Naive thymus-derived CD8-positive, alpha-beta T cell (primary cell): ENCODE data around the gene ARHGAP35. TPM values are rescaled to one million over a fixed set of nuclear protein-coding genes. Genes with fewer than 3 reads are reported as not detected.
"Not testable (repeated sequence)": the region's sequence is repeated elsewhere in the genome, so short reads cannot be mapped to it uniquely, and the experiment has no call there.

ENCODE experiments used
- ATAC-seq, 2 donors: fragments of 150-1000 bp; cut with Tn5 transposase in 1 of 2; sonication (Bioruptor Pico), chemical (Tn5 transposase) in 1 of 2; 1 replicate in 1 of 2; 2 replicates in 1 of 2; pipeline ENCODE4 v1.10.0; 2021; ENCODE audit warnings: mild to moderate bottlenecking in 2 of 2, moderate library complexity in 2 of 2
- POLR2A ChIA-PET: fragments of 350-600 bp; sonication (Branson Sonifier 250); formaldehyde crosslinking; loops from one replicate; lab custom pipeline; 2021; ENCODE audit warnings: antibody characterized with exemption; lab: Charles Lee
- DNase-seq, 10 donors: peaks; one replicate each; pipeline versions ENCODE4 v3.0.0 to v3.0.0-alpha.2; 2020 to 2022
- H3K27ac Mint-ChIP-seq, 10 donors: one replicate each; pipeline ENCODE4 v1.8.0; 2020 to 2022; ENCODE audit warnings: mild to moderate bottlenecking in 10 of 10, mixed read lengths in 10 of 10, moderate library complexity in 4 of 10, inconsistent platforms in 1 of 10
- H3K27me3 Mint-ChIP-seq, 5 donors: one replicate each; pipeline ENCODE4 v1.8.0; 2021 to 2022; ENCODE audit warnings: mixed read lengths in 5 of 5
- H3K36me3 Mint-ChIP-seq, 3 donors: one replicate each; pipeline ENCODE4 v1.8.0; 2020 to 2022; ENCODE audit warnings: mixed read lengths in 3 of 3, mild to moderate bottlenecking in 2 of 3, inconsistent platforms in 1 of 3
- H3K4me1 Mint-ChIP-seq, 4 donors: one replicate each; pipeline ENCODE4 v1.8.0; 2021 to 2022; ENCODE audit warnings: mixed read lengths in 4 of 4
- H3K4me3 Mint-ChIP-seq, 10 donors: one replicate each; pipeline ENCODE4 v1.8.0; 2020 to 2022; ENCODE audit warnings: mild to moderate bottlenecking in 10 of 10, mixed read lengths in 10 of 10, moderate library complexity in 6 of 10, inconsistent platforms in 1 of 10
- H3K9me3 Mint-ChIP-seq, 9 donors: one replicate each; pipeline ENCODE4 v1.8.0; 2020 to 2022; ENCODE audit warnings: mixed read lengths in 9 of 9, mild to moderate bottlenecking in 3 of 9, inconsistent platforms in 1 of 9, moderate library complexity in 1 of 9
- polyA plus RNA-seq, 3 donors: library from polyadenylated mRNA; unstranded; fragments of 300-500 nt; fragmentation: Illumina TruSeq; gene quantifications; one replicate each; pipeline ENCODE4 v1.2.3, GENCODE V29; 2021
- total RNA-seq, 8 experiments: library from RNA in 2 of 8; stranded (reverse) in 2 of 8; gene quantifications; one replicate each; pipeline ENCODE4 v1.2.3 and lab custom pipeline; 2021 to 2026

Gene ARHGAP35
- total and polyA plus RNA-seq, 5 experiments from 2014 or later = 2.0 to 27.3 (median 3.3) TPM

GRCh38 chr19:46880431-46880830, 19.6 kb downstream of the ARHGAP35 start:
- H3K36me3 Mint-ChIP-seq = peaks cover 0 to 4% (median 2%) of the 10 kb centered on the region in 3 donors
- DNase-seq (no peak), ATAC-seq (no peak)
- no peaks in the 10 kb centered on the region for H3K27me3 Mint-ChIP-seq
- H3K9me3 Mint-ChIP-seq = no peaks in the 10 kb centered on the region
- no peak overlapping the region for H3K4me3 Mint-ChIP-seq
- no peak overlapping the region for H3K27ac Mint-ChIP-seq
- POLR2A ChIA-PET = interaction anchor here (0.6 kb wide), 1 partner anchor 14 kb away, joined by 4 read pairs; no protein-coding TSS in a partner anchor
- H3K4me1 Mint-ChIP-seq = peaks cover 6 to 14% (median 8%) of the 10 kb centered on the region in 4 donors

- peak overlapping the region in 2 of 10 donors; percentile 3 to 48 for H3K27ac Mint-ChIP-seq
- no peak overlapping the region for H3K4me3 Mint-ChIP-seq
- H3K4me1 Mint-ChIP-seq = peaks cover 6 to 14% (median 7%) of the 10 kb centered on the region in 4 donors
- no peak for ATAC-seq
- POLR2A ChIA-PET = no interaction called here
- no peaks in the 10 kb centered on the region for H3K9me3 Mint-ChIP-seq
- peaks cover 0 to 4% (median 2%) of the 10 kb centered on the region in 3 donors for H3K36me3 Mint-ChIP-seq
- H3K27me3 Mint-ChIP-seq = no peaks in the 10 kb centered on the region
- DNase-seq = no peak
Measured at GRCh38 chr19:46881092-46881491, 20.3 kb downstream of the ARHGAP35 start.

- no peaks in the 10 kb centered on the region for H3K27me3 Mint-ChIP-seq
- DNase-seq (no peak), ATAC-seq (no peak)
- POLR2A ChIA-PET = no interaction called here
- H3K36me3 Mint-ChIP-seq = peaks cover 0 to 4% (median 2%) of the 10 kb centered on the region in 3 donors
- no peak overlapping the region for H3K4me3 Mint-ChIP-seq
- H3K9me3 Mint-ChIP-seq = no peaks in the 10 kb centered on the region
- peaks cover 10 to 21% (median 15%) of the 10 kb centered on the region in 4 donors for H3K4me1 Mint-ChIP-seq
- no peak overlapping the region for H3K27ac Mint-ChIP-seq
Measured at GRCh38 chr19:46882034-46882433, 21.2 kb downstream of the ARHGAP35 start.

DNA sequence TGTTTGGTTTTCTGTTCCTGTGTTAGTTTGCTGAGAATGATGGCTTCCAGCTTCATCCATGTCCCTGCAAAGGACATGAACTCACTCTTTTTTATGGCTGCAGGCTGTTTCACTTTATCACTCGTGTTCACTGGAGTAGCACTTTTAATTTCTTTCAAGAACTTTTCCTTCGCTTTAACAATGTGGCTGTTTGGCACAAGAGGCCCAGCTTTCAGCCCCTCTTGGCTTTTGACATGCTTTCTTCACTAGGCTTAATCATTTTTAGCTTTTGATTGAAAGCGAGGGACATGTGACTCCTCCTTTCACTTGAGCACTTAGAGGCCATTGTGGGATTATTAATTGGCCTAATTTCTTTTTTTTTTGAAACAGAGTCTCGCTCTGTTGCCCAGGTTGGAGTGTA, 22.0 kb downstream of the ARHGAP35 start:
- Mint-ChIP-seq H3K27ac (peak overlapping the region in 2 of 10 donors; percentile 24 to 79), H3K4me1 (peaks cover 13 to 24% (median 20%) of the 10 kb centered on the region in 4 donors)
- H3K4me3 Mint-ChIP-seq, H3K9me3 Mint-ChIP-seq, ATAC-seq, DNase-seq, H3K36me3 Mint-ChIP-seq, H3K27me3 Mint-ChIP-seq, POLR2A ChIA-PET: not testable (repeated sequence)

DNA sequence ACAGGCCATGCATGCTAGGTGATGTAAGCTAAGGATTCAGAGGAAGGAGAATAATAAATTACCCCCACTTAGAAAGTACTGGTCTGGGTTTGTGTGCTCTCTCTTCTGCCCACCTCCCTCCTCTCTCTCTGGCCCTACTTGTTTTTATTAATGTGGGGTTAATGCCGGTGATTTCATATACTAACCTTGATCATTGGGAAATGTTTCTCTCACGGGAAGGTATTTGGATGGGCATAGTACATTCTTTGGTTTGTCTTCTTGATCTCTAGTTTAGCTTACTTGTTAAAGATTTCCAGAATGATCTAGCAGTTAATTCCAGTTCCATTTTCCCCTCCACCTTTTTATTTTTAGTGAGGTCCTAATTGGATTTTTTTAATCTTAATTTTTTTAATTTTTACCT, 24.6 kb downstream of the ARHGAP35 start:
- POLR2A ChIA-PET = interaction anchor here (0.7 kb wide), 1 partner anchor 19 kb away, joined by 3 read pairs; no protein-coding TSS in a partner anchor
- H3K9me3 Mint-ChIP-seq = no peaks in the 10 kb centered on the region
- peak overlapping the region in 2 of 10 donors; percentile 21 to 58 for H3K27ac Mint-ChIP-seq
- peaks cover 19 to 29% (median 27%) of the 10 kb centered on the region in 4 donors for H3K4me1 Mint-ChIP-seq
- H3K27me3 Mint-ChIP-seq = no peaks in the 10 kb centered on the region
- peaks cover 0 to 2% (median 0%) of the 10 kb centered on the region in 3 donors for H3K36me3 Mint-ChIP-seq
- ATAC-seq (no peak), DNase-seq (no peak)
- no peak overlapping the region for H3K4me3 Mint-ChIP-seq

GRCh38 chr19:46886546-46887239, 25.9 kb downstream of the ARHGAP35 start:
- Mint-ChIP-seq H3K27ac (peak overlapping the region in 1 of 10 donors; percentile 2), H3K4me1 (peaks cover 24 to 37% (median 34%) of the 10 kb centered on the region in 4 donors), H3K36me3 (peaks cover 0 to 2% (median 0%) of the 10 kb centered on the region in 3 donors), H3K9me3 (no peaks in the 10 kb centered on the region), H3K27me3 (no peaks in the 10 kb centered on the region), H3K4me3 (no peak overlapping the region)
- POLR2A ChIA-PET = no interaction called here
- no peak for ATAC-seq
- DNase-seq = no peak

DNA sequence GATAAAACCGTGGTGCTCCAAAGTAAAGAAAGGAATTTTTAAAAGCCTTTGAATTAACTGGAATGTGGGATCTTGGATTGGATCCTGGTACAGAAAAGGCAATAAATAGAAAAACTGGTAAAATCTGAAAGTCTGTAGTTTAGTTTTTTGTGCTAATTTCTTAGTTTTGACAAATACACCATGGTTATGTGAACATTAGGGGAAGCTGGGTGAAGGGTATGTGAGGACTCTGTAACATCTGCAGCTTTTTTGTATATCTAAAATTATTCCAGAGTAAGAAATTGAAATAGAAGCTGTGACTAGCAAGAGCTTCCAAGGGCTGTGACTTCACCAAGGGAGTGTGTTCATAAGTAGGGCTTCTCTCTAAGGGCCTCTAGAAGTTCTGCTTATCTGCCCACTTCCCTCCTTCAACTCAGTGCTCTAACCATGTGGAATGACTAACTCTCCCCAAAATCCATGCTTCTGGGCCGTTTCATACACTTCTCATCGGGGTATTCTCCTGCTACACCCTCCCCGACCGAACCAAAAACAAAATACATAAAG, 26.5 kb downstream of the ARHGAP35 start:
- no peaks in the 10 kb centered on the region for H3K27me3 Mint-ChIP-seq
- POLR2A ChIA-PET = interaction anchor here (0.7 kb wide), 1 partner anchor 70 kb away, joined by 6 read pairs; no protein-coding TSS in a partner anchor

GRCh38 chr19:46890423-46891170, 29.8 kb downstream of the ARHGAP35 start:
- Mint-ChIP-seq H3K9me3 (no peaks in the 10 kb centered on the region), H3K27me3 (no peaks in the 10 kb centered on the region), H3K4me3 (no peak overlapping the region), H3K4me1 (peaks cover 21 to 51% (median 47%) of the 10 kb centered on the region in 4 donors), H3K36me3 (peaks cover 0 to 2% (median 0%) of the 10 kb centered on the region in 3 donors), H3K27ac (peak overlapping the region in 1 of 10 donors; percentile 10)
- no peak for ATAC-seq
- DNase-seq = no peak
- POLR2A ChIA-PET = no interaction called here

More for the DNA sequence above, 26.5 kb downstream of the ARHGAP35 start:
- no peak overlapping the region for H3K4me3 Mint-ChIP-seq
- no peak for DNase-seq
- H3K4me1 Mint-ChIP-seq = peaks cover 22 to 37% (median 34%) of the 10 kb centered on the region in 4 donors
- no peaks in the 10 kb centered on the region for H3K9me3 Mint-ChIP-seq
- H3K36me3 Mint-ChIP-seq = peaks cover 0 to 2% (median 0%) of the 10 kb centered on the region in 3 donors
- no peak for ATAC-seq
- H3K27ac Mint-ChIP-seq = no peak overlapping the region

GRCh38 chr19:46892252-46893179, 31.7 kb downstream of the ARHGAP35 start:
- Mint-ChIP-seq H3K27ac (peak overlapping the region in 2 of 10 donors; percentile 9 to 11), H3K36me3 (peaks cover 0 to 2% (median 0%) of the 10 kb centered on the region in 3 donors), H3K9me3 (no peaks in the 10 kb centered on the region), H3K4me1 (peaks cover 16 to 56% (median 46%) of the 10 kb centered on the region in 4 donors), H3K4me3 (peak overlapping the region in 1 of 10 donors; percentile 8), H3K27me3 (no peaks in the 10 kb centered on the region)
- DNase-seq = no peak
- POLR2A ChIA-PET = interaction anchor here (0.6 kb wide), 1 partner anchor 65 kb away, joined by 3 read pairs; no protein-coding TSS in a partner anchor
- no peak for ATAC-seq

- ATAC-seq (no peak), DNase-seq (no peak)
- Mint-ChIP-seq H3K27me3 (no peaks in the 10 kb centered on the region), H3K4me1 (peaks cover 12 to 60% (median 50%) of the 10 kb centered on the region in 4 donors), H3K27ac (peak overlapping the region in 1 of 10 donors; percentile 52), H3K9me3 (no peaks in the 10 kb centered on the region), H3K4me3 (no peak overlapping the region), H3K36me3 (peaks cover 0 to 2% (median 0%) of the 10 kb centered on the region in 3 donors)
- POLR2A ChIA-PET = no interaction called here
Measured at GRCh38 chr19:46896076-46896794, 35.4 kb downstream of the ARHGAP35 start.

DNA sequence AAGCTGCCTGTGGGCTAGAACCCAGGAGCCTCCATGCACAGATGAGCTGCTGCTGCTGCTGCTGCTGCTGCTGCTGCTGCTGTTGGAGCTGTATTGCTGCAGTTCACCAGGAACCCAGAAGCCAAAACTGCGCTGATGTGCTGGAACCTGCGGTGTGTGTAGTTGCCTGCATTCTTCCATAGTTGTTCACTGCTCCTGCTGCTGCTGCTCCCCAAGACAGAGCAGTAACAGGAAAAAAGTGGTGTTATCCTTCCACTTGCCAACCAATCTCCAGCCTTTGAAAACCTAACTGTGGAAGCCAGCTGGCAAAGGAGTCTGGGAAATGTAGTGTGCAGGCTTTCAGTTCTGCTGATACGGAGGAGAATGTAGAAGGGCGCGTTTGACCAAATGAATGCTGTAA, 37.9 kb downstream of the ARHGAP35 start:
- no peak for ATAC-seq
- POLR2A ChIA-PET = no interaction called here
- Mint-ChIP-seq H3K4me3 (no peak overlapping the region), H3K36me3 (no peaks in the 10 kb centered on the region), H3K9me3 (no peaks in the 10 kb centered on the region), H3K27me3 (no peaks in the 10 kb centered on the region), H3K4me1 (peaks cover 17 to 64% (median 58%) of the 10 kb centered on the region in 4 donors), H3K27ac (peak overlapping the region in 2 of 10 donors; percentile 9 to 35)
- DNase-seq = no peak
